AG09309 (cell line): ENCODE measurements around the gene PRR29.

Source experiments
- DNase-seq: peaks from one replicate; pipeline ENCODE4 v3.0.0-alpha.2; 2010; ENCODE audit warnings: low read depth
- H3K4me3 ChIP-seq: 2 replicates; pipeline ENCODE4 v1.5.1; 2011; ENCODE audit warnings: mild to moderate bottlenecking, low read depth, low read length, moderate library complexity; ENCODE audit not compliant: control insufficient read depth
- TF ChIP-seq, protein P1 (sequence below): IDR thresholded peaks from 2 replicates; pipeline ENCODE4 v1.5.1; 2011; ENCODE audit warnings: mild to moderate bottlenecking, low read depth, low read length, inconsistent platforms; ENCODE audit not compliant: insufficient read depth, control insufficient read depth; ENCODE audit errors: missing control alignments

PRR29 gene

DNA sequence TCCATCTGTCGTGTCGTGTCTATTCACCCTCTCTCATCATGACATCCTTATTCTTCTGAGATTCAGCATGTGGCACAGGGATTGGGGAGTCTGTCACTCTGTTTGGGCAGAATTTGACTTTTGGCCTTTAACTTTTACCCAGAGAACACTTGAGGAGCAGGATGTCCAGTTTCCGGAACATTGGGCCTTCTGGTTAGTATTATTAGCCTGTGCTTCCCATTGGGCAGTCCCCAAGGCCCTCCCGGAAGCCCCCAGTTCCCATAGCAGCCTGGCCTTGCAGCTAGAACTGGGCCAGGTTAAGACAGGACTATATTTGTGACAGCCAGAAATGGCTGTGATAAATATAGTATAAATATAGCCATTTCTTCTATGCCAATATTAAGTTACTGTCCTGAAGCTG lies 35.0 kb upstream of the PRR29 start:
- no peak overlapping the region for H3K4me3 ChIP-seq
- no peak for DNase-seq
- TF ChIP-seq, protein P1, sequence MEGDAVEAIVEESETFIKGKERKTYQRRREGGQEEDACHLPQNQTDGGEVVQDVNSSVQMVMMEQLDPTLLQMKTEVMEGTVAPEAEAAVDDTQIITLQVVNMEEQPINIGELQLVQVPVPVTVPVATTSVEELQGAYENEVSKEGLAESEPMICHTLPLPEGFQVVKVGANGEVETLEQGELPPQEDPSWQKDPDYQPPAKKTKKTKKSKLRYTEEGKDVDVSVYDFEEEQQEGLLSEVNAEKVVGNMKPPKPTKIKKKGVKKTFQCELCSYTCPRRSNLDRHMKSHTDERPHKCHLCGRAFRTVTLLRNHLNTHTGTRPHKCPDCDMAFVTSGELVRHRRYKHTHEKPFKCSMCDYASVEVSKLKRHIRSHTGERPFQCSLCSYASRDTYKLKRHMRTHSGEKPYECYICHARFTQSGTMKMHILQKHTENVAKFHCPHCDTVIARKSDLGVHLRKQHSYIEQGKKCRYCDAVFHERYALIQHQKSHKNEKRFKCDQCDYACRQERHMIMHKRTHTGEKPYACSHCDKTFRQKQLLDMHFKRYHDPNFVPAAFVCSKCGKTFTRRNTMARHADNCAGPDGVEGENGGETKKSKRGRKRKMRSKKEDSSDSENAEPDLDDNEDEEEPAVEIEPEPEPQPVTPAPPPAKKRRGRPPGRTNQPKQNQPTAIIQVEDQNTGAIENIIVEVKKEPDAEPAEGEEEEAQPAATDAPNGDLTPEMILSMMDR: no peak

DNA sequence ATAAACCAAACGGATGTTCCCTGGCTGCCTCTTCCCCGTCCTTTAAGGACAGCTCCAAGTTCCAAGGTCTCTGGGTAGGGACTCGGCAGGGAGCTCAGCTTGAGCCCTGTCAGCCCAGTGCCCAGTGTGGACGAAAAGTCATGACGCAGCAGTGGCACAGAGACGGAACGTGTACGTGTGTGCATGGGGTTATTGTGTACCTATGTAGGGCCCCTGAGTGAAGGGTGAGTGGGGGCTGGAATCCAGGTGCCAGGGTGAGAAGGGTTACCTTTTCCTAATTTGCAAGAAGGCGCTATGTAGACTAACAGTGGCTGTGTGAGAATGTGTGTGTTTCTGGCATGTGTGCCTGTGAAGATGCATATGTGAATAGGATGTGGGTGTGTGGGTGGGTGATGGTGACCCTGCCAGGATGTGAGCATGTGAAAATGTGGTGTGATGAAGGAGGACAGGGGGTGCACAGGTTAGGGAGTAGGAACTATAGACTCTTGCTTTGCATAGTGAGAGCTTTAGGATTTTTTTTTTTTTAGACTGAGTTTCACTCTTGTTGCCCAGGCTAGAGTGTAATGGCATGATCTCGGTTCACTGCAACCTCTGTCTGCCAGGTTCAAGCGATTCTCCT lies 31.4 kb upstream of the PRR29 start:
- no peak for DNase-seq
- H3K4me3 ChIP-seq: no peak overlapping the region
- TF ChIP-seq, protein P1: no peak

DNA sequence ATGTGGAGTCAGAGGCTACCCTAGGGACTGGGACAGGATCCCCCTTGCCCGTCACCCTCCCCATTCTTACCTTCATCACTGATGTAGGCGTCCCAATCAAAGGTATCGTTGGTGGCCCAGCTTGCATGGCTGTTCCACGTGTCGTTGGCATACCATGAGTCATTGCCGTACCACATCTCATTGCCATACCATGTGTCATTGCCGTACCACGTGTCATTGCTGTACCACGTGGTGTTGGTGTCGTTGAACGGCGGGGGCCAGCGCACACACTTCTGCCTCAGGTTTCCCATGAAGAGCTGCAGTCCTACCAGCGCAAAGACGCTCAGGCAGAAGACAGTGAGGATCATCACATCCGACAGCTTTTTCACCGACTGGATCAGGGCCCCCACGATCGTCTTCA lies 30.2 kb upstream of the PRR29 start:
- TF ChIP-seq, protein P1: no peak
- DNase-seq: no peak

DNA sequence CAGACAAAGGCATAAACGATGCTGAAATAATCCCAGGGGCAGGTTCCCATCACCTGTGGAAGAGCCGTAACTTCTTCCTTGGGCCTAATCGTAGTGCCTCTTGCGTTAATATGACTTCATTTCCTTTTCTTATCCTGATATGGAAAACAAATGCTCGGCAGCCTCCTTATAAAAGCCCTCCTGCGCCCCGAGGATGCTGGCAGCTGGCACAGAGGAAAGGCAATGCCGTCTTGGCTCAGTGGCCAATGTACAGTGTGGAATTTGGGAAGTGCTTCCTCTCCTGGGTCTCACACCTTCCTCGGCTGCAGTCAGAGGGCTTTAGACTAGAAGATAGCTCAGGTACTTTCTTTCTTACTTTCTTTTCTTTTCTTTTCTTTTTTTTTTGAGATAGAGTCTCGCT lies 28.9 kb upstream of the PRR29 start:
- no peak overlapping the region for H3K4me3 ChIP-seq
- TF ChIP-seq, protein P1: no peak
- no peak for DNase-seq

More for the DNA sequence above, 30.2 kb upstream of the PRR29 start:
- no peak overlapping the region for H3K4me3 ChIP-seq

DNA sequence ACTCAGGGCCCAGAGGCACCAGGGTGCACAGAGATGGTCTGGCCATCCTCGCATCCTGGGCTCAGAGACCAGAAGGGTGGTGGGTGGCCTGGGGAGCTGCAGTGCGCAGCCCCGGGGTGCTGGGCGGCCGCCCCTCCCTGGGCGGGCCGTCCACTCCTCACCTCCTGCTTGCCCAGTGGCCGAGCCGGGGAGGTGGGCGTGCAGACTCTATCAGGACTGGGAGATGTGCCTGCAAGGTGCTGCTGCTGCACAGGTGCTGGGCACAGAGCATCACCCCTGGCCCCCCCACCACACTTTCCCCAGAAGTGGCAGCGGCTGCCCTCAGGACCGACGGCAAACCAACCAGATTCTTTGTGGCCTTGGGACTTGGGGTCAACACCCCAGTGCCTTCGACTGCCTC lies 25.4 kb upstream of the PRR29 start, which contains the start of gene SCN4A:
Gene SCN4A (minus strand): TSS at position 123 of the 400 bp plus-strand sequence. CDS start 77 bp downstream, at position 46.
- H3K4me3 ChIP-seq: no peak within 1 kb of the TSS
- TF ChIP-seq, protein P1: no peak
- no peak for DNase-seq

DNA sequence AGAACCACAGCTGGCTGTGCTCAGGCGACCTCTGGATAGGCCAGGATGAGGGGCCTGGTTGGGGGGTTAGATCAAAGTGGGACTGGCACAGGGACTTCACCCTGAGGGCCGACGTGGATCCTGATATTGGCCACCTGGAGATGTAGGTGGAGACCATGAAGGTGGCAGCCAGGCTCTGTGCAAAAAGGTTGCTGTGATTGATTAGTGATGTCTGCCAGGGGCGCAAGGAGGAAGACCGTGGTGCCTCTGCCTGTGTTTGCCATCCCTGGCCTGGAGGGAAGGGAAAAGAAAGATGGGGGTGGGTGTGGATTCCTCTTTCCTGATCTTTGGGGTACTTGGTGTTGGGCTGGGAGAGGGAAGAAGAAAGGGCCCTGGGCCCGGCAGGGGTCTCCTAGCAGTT lies 24.9 kb upstream of the PRR29 start:
- TF ChIP-seq, protein P1: no peak
- H3K4me3 ChIP-seq: no peak overlapping the region
- DNase-seq: no peak
